SH-SY5Y (cell line): ENCODE results near the gene METTL8.

Source experiments
- GATA2 ChIP-seq: IDR thresholded peaks from 2 replicates; pipeline ENCODE4 v1.6.1; 2011; ENCODE audit warnings: mild to moderate bottlenecking, low read depth, low read length
- GATA3 ChIP-seq: IDR thresholded peaks from 2 replicates; pipeline ENCODE4 v1.6.1; 2011; ENCODE audit warnings: low read depth, mild to moderate bottlenecking, low read length, moderate library complexity

DNA sequence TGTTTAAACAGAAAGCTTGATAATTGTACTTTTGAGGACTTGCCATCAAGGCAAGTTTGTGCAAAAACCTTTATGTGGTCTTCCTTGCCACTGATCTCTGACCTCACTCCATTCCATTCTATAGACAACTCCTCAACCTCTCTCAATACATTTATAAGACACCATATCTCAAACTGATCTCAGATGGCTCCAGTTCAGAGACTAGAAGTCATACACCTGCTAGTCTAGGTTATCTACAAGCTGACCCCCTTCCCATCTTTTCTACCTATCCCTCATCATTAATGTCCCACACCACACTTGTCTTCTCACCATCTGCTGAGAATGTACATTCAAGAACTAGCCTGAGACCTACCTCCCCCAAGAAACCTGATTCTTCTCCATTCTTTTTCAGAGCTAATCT is 113.1 kb downstream of the METTL8 start:
- TF ChIP-seq GATA2 (no peak), GATA3 (no peak)
